HG02610 (cell line): ENCODE measurements around the gene KPNA6.

Experiments
- ATAC-seq: cut with Tn5 transposase; IDR thresholded peaks from one replicate; pipeline ENCODE4 v1.9.1; 2021; ENCODE audit warnings: mild to moderate bottlenecking, moderate library complexity; ENCODE audit not compliant: unreplicated experiment

The KPNA6 gene

GRCh38 chr1:32215629-32216480 lies 108.0 kb downstream of the KPNA6 start:
- no peak for ATAC-seq

- no peak for ATAC-seq
These were observed 108.7 kb downstream of the KPNA6 start for GRCh38 chr1:32216566-32216965.

- ATAC-seq, result no peak
These were observed 111.2 kb downstream of the KPNA6 start for GRCh38 chr1:32219022-32219421.

- no peak for ATAC-seq
These were observed 113.1 kb downstream of the KPNA6 start for GRCh38 chr1:32220746-32221580.

GRCh38 chr1:32221581-32221979 lies 113.7 kb downstream of the KPNA6 start:
- ATAC-seq, result no peak

- peak; percentile 89 for ATAC-seq
These were observed 114.3 kb downstream of the KPNA6 start, which contains the start of the genes EIF3I and TMEM234 for GRCh38 chr1:32221980-32222755. EIF3I (plus strand) TSS chr1:32222407; CDS start chr1:32222442, 35 bp downstream. TMEM234 (minus strand) TSS chr1:32222353; CDS start chr1:32222322, 31 bp downstream.

- ATAC-seq, result no peak
These were observed 115.8 kb downstream of the KPNA6 start for GRCh38 chr1:32223683-32224082.

- ATAC-seq, result no peak
These were observed 116.4 kb downstream of the KPNA6 start for GRCh38 chr1:32224285-32224684.
